ENCODE measurements around the gene TMEM63B. TPM values are rescaled to one million over a fixed set of nuclear protein-coding genes. Genes with fewer than 3 reads are reported as not detected.
"Not testable (repeated sequence)": the region's sequence is repeated elsewhere in the genome, so short reads cannot be mapped to it uniquely, and the experiment has no call there.

The TMEM63B gene
- total RNA-seq, 1 donor from 2014 or later = 54.9 TPM

- Mint-ChIP-seq H3K4me1 (peaks cover 9% of the 10 kb centered on the region), H3K36me3 (no peaks in the 10 kb centered on the region), H3K27me3 (ENCODE audit: low read depth) (no peaks in the 10 kb centered on the region), H3K4me3 (no peak overlapping the region), H3K9me3 (no peaks in the 10 kb centered on the region), H3K27ac (no peak overlapping the region)
- TF ChIP-seq CTCF (IDR thresholded peaks at IDR 0.05; ENCODE audit: unreplicated experiment) = no peak
- no peak for DNase-seq (ENCODE audit: low spot score in 2 of 2, unreplicated experiment in 2 of 2)
These were observed 55.6 kb downstream of the TMEM63B start for GRCh38 chr6:44182911-44183390.

GRCh38 chr6:44183783-44184182, 56.4 kb downstream of the TMEM63B start:
- H3K36me3 Mint-ChIP-seq = no peaks in the 10 kb centered on the region
- TF ChIP-seq CTCF (IDR thresholded peaks at IDR 0.05; ENCODE audit: unreplicated experiment) = no peak
- H3K4me1 Mint-ChIP-seq = peaks cover 9% of the 10 kb centered on the region
- H3K27me3 Mint-ChIP-seq (ENCODE audit: low read depth) = no peaks in the 10 kb centered on the region
- H3K4me3 Mint-ChIP-seq = no peak overlapping the region
- H3K9me3 Mint-ChIP-seq = no peaks in the 10 kb centered on the region
- DNase-seq (ENCODE audit: low spot score in 2 of 2, unreplicated experiment in 2 of 2) = no peak
- H3K27ac Mint-ChIP-seq = no peak overlapping the region

GRCh38 chr6:44185356-44185755, 58.0 kb downstream of the TMEM63B start:
- H3K36me3 Mint-ChIP-seq; DNase-seq (ENCODE audit: low spot score in 2 of 2, unreplicated experiment in 2 of 2); H3K9me3 Mint-ChIP-seq; H3K4me1 Mint-ChIP-seq; H3K4me3 Mint-ChIP-seq; H3K27me3 Mint-ChIP-seq (ENCODE audit: low read depth); H3K27ac Mint-ChIP-seq: not testable (repeated sequence)

- DNase-seq (ENCODE audit: low spot score in 2 of 2, unreplicated experiment in 2 of 2) = no peak
- no peak overlapping the region for H3K4me3 Mint-ChIP-seq
- H3K27me3 Mint-ChIP-seq (ENCODE audit: low read depth) = no peaks in the 10 kb centered on the region
- no peaks in the 10 kb centered on the region for H3K9me3 Mint-ChIP-seq
- no peaks in the 10 kb centered on the region for H3K36me3 Mint-ChIP-seq
- no peak overlapping the region for H3K27ac Mint-ChIP-seq
- no peak for TF ChIP-seq CTCF (IDR thresholded peaks at IDR 0.05; ENCODE audit: unreplicated experiment)
- peaks cover 9% of the 10 kb centered on the region for H3K4me1 Mint-ChIP-seq
These were observed 58.7 kb downstream of the TMEM63B start for GRCh38 chr6:44185953-44186634.

- no peak for DNase-seq (ENCODE audit: low spot score in 2 of 2, unreplicated experiment in 2 of 2)
- peaks cover 9% of the 10 kb centered on the region for H3K4me1 Mint-ChIP-seq
- H3K27me3 Mint-ChIP-seq (ENCODE audit: low read depth) = no peaks in the 10 kb centered on the region
- no peak overlapping the region for H3K27ac Mint-ChIP-seq
- H3K4me3 Mint-ChIP-seq = no peak overlapping the region
- no peaks in the 10 kb centered on the region for H3K36me3 Mint-ChIP-seq
- TF ChIP-seq CTCF (IDR thresholded peaks at IDR 0.05; ENCODE audit: unreplicated experiment) = no peak
- H3K9me3 Mint-ChIP-seq = no peaks in the 10 kb centered on the region
These were observed 59.3 kb downstream of the TMEM63B start for GRCh38 chr6:44186635-44187025.

- Mint-ChIP-seq H3K36me3 (no peaks in the 10 kb centered on the region), H3K9me3 (no peaks in the 10 kb centered on the region), H3K4me1 (peaks cover 12% of the 10 kb centered on the region), H3K27me3 (ENCODE audit: low read depth) (no peaks in the 10 kb centered on the region), H3K27ac (no peak overlapping the region), H3K4me3 (no peak overlapping the region)
- DNase-seq (ENCODE audit: low spot score in 2 of 2, unreplicated experiment in 2 of 2) = no peak
- TF ChIP-seq CTCF (IDR thresholded peaks at IDR 0.05; ENCODE audit: unreplicated experiment) = no peak
These were observed 61.5 kb downstream of the TMEM63B start for GRCh38 chr6:44188819-44189218.
